NB4 (cell line): Measurements from ENCODE around the gene YEATS4.

Experiments
- DNase-seq: peaks from one replicate; pipeline ENCODE4 v3.0.0; 2010; ENCODE audit warnings: low read depth
- H3K4me3 ChIP-seq: one replicate; pipeline ENCODE4 v1.5.1; 2011; ENCODE audit warnings: mild to moderate bottlenecking, low read depth, low read length, moderate library complexity
- MYC ChIP-seq: IDR thresholded peaks from 2 replicates; pipeline ENCODE4 v1.6.1; 2011; ENCODE audit warnings: low read depth, low read length
- POLR2A ChIP-seq: IDR thresholded peaks from 2 replicates; pipeline ENCODE4 v1.6.1; 2011; ENCODE audit warnings: mild to moderate bottlenecking; ENCODE audit not compliant: insufficient read length; ENCODE audit errors: extremely low read depth
- TF ChIP-seq, protein P1 (sequence below): IDR thresholded peaks from 2 replicates; pipeline ENCODE4 v1.6.1; 2011; ENCODE audit warnings: low read depth, low read length
- TF ChIP-seq, protein P2 (sequence below): IDR thresholded peaks from one replicate; pipeline ENCODE4 v1.5.1; 2012; ENCODE audit warnings: low read depth, low read length

The YEATS4 gene

DNA sequence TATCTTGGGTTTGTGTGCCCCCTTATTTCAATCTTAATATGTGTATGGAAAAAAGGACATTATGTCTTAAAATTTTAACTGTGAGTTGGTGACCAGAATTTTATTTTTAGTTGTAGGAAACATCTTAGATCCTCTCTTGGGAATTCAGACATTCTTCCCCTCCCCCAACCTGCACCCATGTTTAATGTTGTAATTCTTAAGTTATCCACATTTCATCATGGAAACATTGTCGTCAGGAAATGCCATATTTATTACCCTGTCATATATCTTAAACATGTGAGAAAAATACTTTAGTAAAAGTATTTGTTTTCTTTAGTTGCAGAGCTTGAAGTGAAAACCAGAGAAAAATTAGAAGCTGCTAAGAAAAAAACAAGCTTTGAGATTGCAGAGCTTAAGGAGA is 30.3 kb downstream of the YEATS4 start:
- H3K4me3 ChIP-seq: no peak overlapping the region
- TF ChIP-seq MYC (no peak), POLR2A (no peak)
- TF ChIP-seq, protein P1, sequence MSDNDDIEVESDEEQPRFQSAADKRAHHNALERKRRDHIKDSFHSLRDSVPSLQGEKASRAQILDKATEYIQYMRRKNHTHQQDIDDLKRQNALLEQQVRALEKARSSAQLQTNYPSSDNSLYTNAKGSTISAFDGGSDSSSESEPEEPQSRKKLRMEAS: no peak
- TF ChIP-seq, protein P2, sequence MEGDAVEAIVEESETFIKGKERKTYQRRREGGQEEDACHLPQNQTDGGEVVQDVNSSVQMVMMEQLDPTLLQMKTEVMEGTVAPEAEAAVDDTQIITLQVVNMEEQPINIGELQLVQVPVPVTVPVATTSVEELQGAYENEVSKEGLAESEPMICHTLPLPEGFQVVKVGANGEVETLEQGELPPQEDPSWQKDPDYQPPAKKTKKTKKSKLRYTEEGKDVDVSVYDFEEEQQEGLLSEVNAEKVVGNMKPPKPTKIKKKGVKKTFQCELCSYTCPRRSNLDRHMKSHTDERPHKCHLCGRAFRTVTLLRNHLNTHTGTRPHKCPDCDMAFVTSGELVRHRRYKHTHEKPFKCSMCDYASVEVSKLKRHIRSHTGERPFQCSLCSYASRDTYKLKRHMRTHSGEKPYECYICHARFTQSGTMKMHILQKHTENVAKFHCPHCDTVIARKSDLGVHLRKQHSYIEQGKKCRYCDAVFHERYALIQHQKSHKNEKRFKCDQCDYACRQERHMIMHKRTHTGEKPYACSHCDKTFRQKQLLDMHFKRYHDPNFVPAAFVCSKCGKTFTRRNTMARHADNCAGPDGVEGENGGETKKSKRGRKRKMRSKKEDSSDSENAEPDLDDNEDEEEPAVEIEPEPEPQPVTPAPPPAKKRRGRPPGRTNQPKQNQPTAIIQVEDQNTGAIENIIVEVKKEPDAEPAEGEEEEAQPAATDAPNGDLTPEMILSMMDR: no peak
- no peak for DNase-seq

DNA sequence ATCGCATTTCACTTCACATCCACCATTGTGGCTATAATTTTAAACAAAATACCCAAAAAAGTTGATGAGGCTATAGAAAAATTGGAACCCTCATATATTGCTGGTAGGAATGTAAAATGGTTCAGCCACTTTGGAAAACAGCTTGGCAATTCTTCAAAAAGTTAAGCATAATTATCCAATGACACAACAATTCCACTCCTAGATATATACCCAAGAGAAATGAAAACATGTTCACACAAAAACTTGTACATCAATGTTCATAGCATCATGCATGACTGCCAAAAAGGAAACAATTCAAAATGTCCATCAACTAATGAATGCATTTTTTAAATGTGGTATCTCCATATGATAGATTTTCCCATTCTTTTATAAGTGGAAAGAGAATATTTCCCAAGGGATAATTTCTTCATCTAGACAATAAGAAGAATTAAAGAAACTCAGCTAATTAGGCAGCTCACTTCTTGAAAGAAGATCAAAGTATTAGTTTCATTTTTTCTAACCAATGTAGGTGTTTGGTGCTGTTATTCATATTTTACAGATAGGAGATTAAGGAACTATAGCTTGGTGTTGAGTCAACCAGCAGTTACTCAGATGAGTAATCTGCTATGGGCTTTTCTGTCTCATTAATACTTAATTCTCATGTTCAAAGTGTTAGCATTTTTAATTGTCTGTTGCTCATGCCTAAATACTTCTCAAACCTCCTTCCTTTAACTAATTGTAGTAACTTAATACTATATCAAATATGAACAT is 32.8 kb downstream of the YEATS4 start:
- H3K4me3 ChIP-seq: no peak overlapping the region
- TF ChIP-seq POLR2A (no peak), MYC (no peak)
- TF ChIP-seq, protein P1: no peak
- TF ChIP-seq, protein P2: no peak
- DNase-seq: no peak

DNA sequence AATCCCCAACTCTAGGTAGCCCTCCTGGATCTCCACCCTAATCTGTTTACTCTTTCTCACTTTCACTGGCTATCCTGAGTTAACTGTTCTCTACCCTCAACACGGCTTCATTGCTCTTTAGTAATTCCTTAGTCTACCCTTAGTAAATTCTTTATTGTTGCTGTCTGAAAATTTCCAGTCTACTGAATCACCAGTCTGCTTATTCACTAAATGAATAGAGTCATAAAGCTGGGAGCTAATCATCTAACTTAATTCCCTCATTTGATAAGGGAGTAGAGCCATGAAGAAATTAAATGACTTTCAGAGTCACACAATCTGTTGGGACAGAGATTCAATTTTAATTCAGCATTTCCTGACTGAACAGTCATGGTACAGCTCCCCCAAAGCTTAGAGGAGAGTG is 36.5 kb downstream of the YEATS4 start:
- no peak overlapping the region for H3K4me3 ChIP-seq
- TF ChIP-seq, protein P1: no peak
- TF ChIP-seq, protein P2: no peak
- TF ChIP-seq MYC: no peak
- DNase-seq: no peak

DNA sequence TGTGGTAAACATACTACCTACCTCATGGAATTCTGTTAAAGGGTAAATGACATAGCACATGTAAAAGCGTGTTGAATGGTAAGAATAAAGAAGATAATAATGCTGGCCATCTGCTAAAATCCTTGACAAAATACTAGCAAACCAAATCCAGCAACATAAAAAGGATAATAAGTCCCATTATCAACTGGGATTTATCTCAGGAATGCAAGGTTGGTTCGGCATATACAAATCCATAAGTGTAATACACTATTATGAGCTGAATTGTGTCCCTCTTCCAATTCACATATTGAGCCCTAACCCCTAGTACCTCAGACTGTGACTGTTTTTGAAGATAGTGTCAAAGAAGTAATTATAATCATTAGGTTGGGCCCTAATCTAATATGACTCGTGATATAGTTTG is 37.4 kb downstream of the YEATS4 start:
- no peak for DNase-seq
- H3K4me3 ChIP-seq: no peak overlapping the region
- no peak for TF ChIP-seq MYC
- TF ChIP-seq, protein P1: no peak
- no peak for TF ChIP-seq POLR2A
- TF ChIP-seq, protein P2: no peak

DNA sequence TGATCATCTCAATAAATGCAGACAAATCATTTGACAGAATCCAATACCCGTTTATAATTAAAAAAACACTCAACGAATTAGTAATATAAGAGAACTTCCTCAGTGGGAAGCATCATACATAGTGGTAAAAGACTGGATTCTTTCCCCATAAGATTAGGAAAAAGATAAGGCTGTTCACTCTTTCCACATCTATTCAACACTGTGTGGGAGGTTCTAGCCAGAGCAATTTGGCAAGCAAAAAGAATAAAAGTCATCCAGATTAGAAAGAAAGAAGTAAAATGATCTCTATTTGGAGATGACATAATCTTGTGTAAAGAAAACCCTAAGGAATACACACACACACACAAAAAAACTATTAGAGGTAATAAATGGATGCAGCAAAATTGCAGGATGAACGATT is 38.4 kb downstream of the YEATS4 start:
- H3K4me3 ChIP-seq: no peak overlapping the region
- TF ChIP-seq, protein P1: no peak
- TF ChIP-seq, protein P2: no peak
- TF ChIP-seq POLR2A (no peak), MYC (no peak)
- no peak for DNase-seq
